Activated naive CD4-positive, alpha-beta T cell treated with anti-CD3 and anti-CD28 coated beads, Interleukin-2, amount 50 U/mL, for 24 hours (primary cell): Measurements from ENCODE around the gene CYP26B1.

Source experiments
- H3K27ac Mint-ChIP-seq: one replicate; pipeline ENCODE4 v1.8.0; 2021; ENCODE audit warnings: mild to moderate bottlenecking, mixed read lengths
- H3K27me3 Mint-ChIP-seq: one replicate; pipeline ENCODE4 v1.8.0; 2021; ENCODE audit warnings: mixed read lengths
- H3K36me3 Mint-ChIP-seq: one replicate; pipeline ENCODE4 v1.8.0; 2021; ENCODE audit warnings: mixed read lengths
- H3K4me1 Mint-ChIP-seq: one replicate; pipeline ENCODE4 v1.8.0; 2021; ENCODE audit warnings: mixed read lengths
- H3K4me3 Mint-ChIP-seq: one replicate; pipeline ENCODE4 v1.8.0; 2021; ENCODE audit warnings: mild to moderate bottlenecking, mixed read lengths
- H3K9me3 Mint-ChIP-seq: one replicate; pipeline ENCODE4 v1.8.0; 2021; ENCODE audit warnings: mixed read lengths

The CYP26B1 gene

GRCh38 chr2:72114693-72115051 is 33.0 kb downstream of the CYP26B1 start:
- Mint-ChIP-seq H3K4me3 (no peak overlapping the region), H3K9me3 (no peaks in the 10 kb centered on the region), H3K27me3 (peaks cover 8% of the 10 kb centered on the region), H3K36me3 (no peaks in the 10 kb centered on the region), H3K27ac (no peak overlapping the region), H3K4me1 (no peaks in the 10 kb centered on the region)

GRCh38 chr2:72113847-72114692 is 33.6 kb downstream of the CYP26B1 start:
- H3K27ac Mint-ChIP-seq: no peak overlapping the region
- no peaks in the 10 kb centered on the region for H3K9me3 Mint-ChIP-seq
- H3K4me3 Mint-ChIP-seq: no peak overlapping the region
- no peaks in the 10 kb centered on the region for H3K36me3 Mint-ChIP-seq
- no peaks in the 10 kb centered on the region for H3K4me1 Mint-ChIP-seq
- H3K27me3 Mint-ChIP-seq: peaks cover 8% of the 10 kb centered on the region

- Mint-ChIP-seq H3K4me3 (no peak overlapping the region), H3K27ac (no peak overlapping the region), H3K27me3 (peaks cover 6% of the 10 kb centered on the region), H3K4me1 (no peaks in the 10 kb centered on the region), H3K9me3 (no peaks in the 10 kb centered on the region), H3K36me3 (no peaks in the 10 kb centered on the region)
Observed at GRCh38 chr2:72112981-72113846, 34.4 kb downstream of the CYP26B1 start.

- Mint-ChIP-seq H3K4me1 (no peaks in the 10 kb centered on the region), H3K9me3 (no peaks in the 10 kb centered on the region), H3K27me3 (peaks cover 6% of the 10 kb centered on the region), H3K27ac (no peak overlapping the region), H3K4me3 (no peak overlapping the region), H3K36me3 (no peaks in the 10 kb centered on the region)
Observed at GRCh38 chr2:72112401-72112800, 35.3 kb downstream of the CYP26B1 start.

- no peak overlapping the region for H3K4me3 Mint-ChIP-seq
- peaks cover 6% of the 10 kb centered on the region for H3K27me3 Mint-ChIP-seq
- H3K9me3 Mint-ChIP-seq: no peaks in the 10 kb centered on the region
- H3K27ac Mint-ChIP-seq: no peak overlapping the region
- no peaks in the 10 kb centered on the region for H3K36me3 Mint-ChIP-seq
- H3K4me1 Mint-ChIP-seq: no peaks in the 10 kb centered on the region
Observed at GRCh38 chr2:72111061-72111460, 36.6 kb downstream of the CYP26B1 start.

GRCh38 chr2:72109904-72110303 is 37.8 kb downstream of the CYP26B1 start:
- Mint-ChIP-seq H3K36me3 (no peaks in the 10 kb centered on the region), H3K27me3 (peaks cover 6% of the 10 kb centered on the region), H3K27ac (no peak overlapping the region), H3K4me1 (no peaks in the 10 kb centered on the region), H3K4me3 (no peak overlapping the region), H3K9me3 (no peaks in the 10 kb centered on the region)

GRCh38 chr2:72109291-72109690 is 38.4 kb downstream of the CYP26B1 start:
- Mint-ChIP-seq H3K36me3 (no peaks in the 10 kb centered on the region), H3K4me1 (no peaks in the 10 kb centered on the region), H3K27ac (no peak overlapping the region), H3K4me3 (no peak overlapping the region), H3K9me3 (no peaks in the 10 kb centered on the region), H3K27me3 (peaks cover 6% of the 10 kb centered on the region)

- Mint-ChIP-seq H3K9me3 (no peaks in the 10 kb centered on the region), H3K27ac (no peak overlapping the region), H3K36me3 (no peaks in the 10 kb centered on the region), H3K27me3 (peaks cover 6% of the 10 kb centered on the region), H3K4me1 (no peaks in the 10 kb centered on the region), H3K4me3 (no peak overlapping the region)
Observed at GRCh38 chr2:72108121-72108520, 39.5 kb downstream of the CYP26B1 start.

- no peak overlapping the region for H3K27ac Mint-ChIP-seq
- no peaks in the 10 kb centered on the region for H3K4me1 Mint-ChIP-seq
- H3K4me3 Mint-ChIP-seq: no peak overlapping the region
- H3K27me3 Mint-ChIP-seq: peaks cover 6% of the 10 kb centered on the region
- no peaks in the 10 kb centered on the region for H3K9me3 Mint-ChIP-seq
- H3K36me3 Mint-ChIP-seq: no peaks in the 10 kb centered on the region
Observed at GRCh38 chr2:72106978-72107377, 40.7 kb downstream of the CYP26B1 start.

GRCh38 chr2:72104821-72105588 is 42.7 kb downstream of the CYP26B1 start:
- H3K9me3 Mint-ChIP-seq: no peaks in the 10 kb centered on the region

GRCh38 chr2:72103690-72104089 is 44.0 kb downstream of the CYP26B1 start:
- H3K27ac Mint-ChIP-seq: no peak overlapping the region
- peaks cover 5% of the 10 kb centered on the region for H3K27me3 Mint-ChIP-seq
- no peaks in the 10 kb centered on the region for H3K9me3 Mint-ChIP-seq
- H3K4me3 Mint-ChIP-seq: no peak overlapping the region
- H3K4me1 Mint-ChIP-seq: no peaks in the 10 kb centered on the region
- H3K36me3 Mint-ChIP-seq: no peaks in the 10 kb centered on the region

More at GRCh38 chr2:72104821-72105588, 42.7 kb downstream of the CYP26B1 start:
- Mint-ChIP-seq H3K4me1 (no peaks in the 10 kb centered on the region), H3K27ac (no peak overlapping the region), H3K4me3 (no peak overlapping the region), H3K36me3 (no peaks in the 10 kb centered on the region), H3K27me3 (peaks cover 4% of the 10 kb centered on the region)

- Mint-ChIP-seq H3K4me3 (no peak overlapping the region), H3K36me3 (no peaks in the 10 kb centered on the region), H3K9me3 (no peaks in the 10 kb centered on the region), H3K27ac (no peak overlapping the region), H3K27me3 (peaks cover 5% of the 10 kb centered on the region), H3K4me1 (no peaks in the 10 kb centered on the region)
Observed at GRCh38 chr2:72103161-72103560, 44.5 kb downstream of the CYP26B1 start.

- no peaks in the 10 kb centered on the region for H3K36me3 Mint-ChIP-seq
- peaks cover 5% of the 10 kb centered on the region for H3K27me3 Mint-ChIP-seq
- no peak overlapping the region for H3K4me3 Mint-ChIP-seq
- H3K27ac Mint-ChIP-seq: no peak overlapping the region
- no peaks in the 10 kb centered on the region for H3K9me3 Mint-ChIP-seq
- H3K4me1 Mint-ChIP-seq: no peaks in the 10 kb centered on the region
Observed at GRCh38 chr2:72098935-72099334, 48.7 kb downstream of the CYP26B1 start.

- Mint-ChIP-seq H3K36me3 (no peaks in the 10 kb centered on the region), H3K9me3 (no peaks in the 10 kb centered on the region), H3K4me3 (no peak overlapping the region), H3K27me3 (peaks cover 4% of the 10 kb centered on the region), H3K27ac (no peak overlapping the region), H3K4me1 (no peaks in the 10 kb centered on the region)
Observed at GRCh38 chr2:72097276-72097675, 50.4 kb downstream of the CYP26B1 start.

GRCh38 chr2:72096181-72096580 is 51.5 kb downstream of the CYP26B1 start:
- Mint-ChIP-seq H3K27ac (no peak overlapping the region), H3K9me3 (no peaks in the 10 kb centered on the region), H3K4me1 (no peaks in the 10 kb centered on the region), H3K4me3 (no peak overlapping the region), H3K36me3 (no peaks in the 10 kb centered on the region), H3K27me3 (peaks cover 3% of the 10 kb centered on the region)
